ENCODE results near the gene NEU2. TPM values are rescaled to one million over a fixed set of nuclear protein-coding genes. Genes with fewer than 3 reads are reported as not detected.

The NEU2 gene
- total RNA-seq, 3 donors from 2014 or later = not detected

- DNase-seq = peak; percentile 58 to 78 (median 63)
- no peaks in the 10 kb centered on the region for H3K9me3 ChIP-seq
- H3K4me1 ChIP-seq (ENCODE audit: low read depth) = peaks cover 18% of the 10 kb centered on the region
- no peak overlapping the region for H3K4me3 ChIP-seq
- H3K36me3 ChIP-seq (ENCODE audit: low read depth) = no peaks in the 10 kb centered on the region
- peak; percentile 45 for ATAC-seq
- no peak for TF ChIP-seq CTCF (IDR thresholded peaks at IDR 0.05)
- intact Hi-C loops (cut with DNase I, micrococcal nuclease) = no loop called here
These were observed 29.3 kb downstream of the NEU2 start for GRCh38 chr2:233061591-233062450.

- ATAC-seq (no peak), DNase-seq (no peak)
These were observed 30.0 kb downstream of the NEU2 start for GRCh38 chr2:233062451-233062850.

GRCh38 chr2:233062946-233063268, 30.4 kb downstream of the NEU2 start:
- no peak for ATAC-seq
- intact Hi-C loops (cut with DNase I, micrococcal nuclease) = no loop called here
- Histone ChIP-seq H3K36me3 (ENCODE audit: low read depth) (no peaks in the 10 kb centered on the region), H3K9me3 (no peaks in the 10 kb centered on the region), H3K4me3 (no peak overlapping the region), H3K4me1 (ENCODE audit: low read depth) (peaks cover 18% of the 10 kb centered on the region)
- DNase-seq = no peak
- TF ChIP-seq CTCF (IDR thresholded peaks at IDR 0.05) = no peak

More at GRCh38 chr2:233062451-233062850, 30.0 kb downstream of the NEU2 start:
- peaks cover 18% of the 10 kb centered on the region for H3K4me1 ChIP-seq (ENCODE audit: low read depth)
- no peak overlapping the region for H3K4me3 ChIP-seq
- intact Hi-C loops (cut with DNase I, micrococcal nuclease) = no loop called here
- no peak for TF ChIP-seq CTCF (IDR thresholded peaks at IDR 0.05)
- no peaks in the 10 kb centered on the region for H3K9me3 ChIP-seq
- H3K36me3 ChIP-seq (ENCODE audit: low read depth) = no peaks in the 10 kb centered on the region

- Histone ChIP-seq H3K4me3 (no peak overlapping the region), H3K36me3 (ENCODE audit: low read depth) (no peaks in the 10 kb centered on the region), H3K9me3 (no peaks in the 10 kb centered on the region), H3K4me1 (ENCODE audit: low read depth) (peaks cover 18% of the 10 kb centered on the region)
- intact Hi-C loops (cut with DNase I, micrococcal nuclease) = no loop called here
- no peak for TF ChIP-seq CTCF (IDR thresholded peaks at IDR 0.05)
- ATAC-seq = peak; percentile 42
- DNase-seq = no peak
These were observed 30.9 kb downstream of the NEU2 start for GRCh38 chr2:233063269-233063975.

GRCh38 chr2:233063976-233064411, 31.5 kb downstream of the NEU2 start:
- ATAC-seq = no peak
- intact Hi-C loops (cut with DNase I, micrococcal nuclease) = no loop called here
- no peak for DNase-seq
- H3K4me1 ChIP-seq (ENCODE audit: low read depth) = peaks cover 18% of the 10 kb centered on the region
- no peaks in the 10 kb centered on the region for H3K36me3 ChIP-seq (ENCODE audit: low read depth)
- H3K9me3 ChIP-seq = no peaks in the 10 kb centered on the region
- TF ChIP-seq CTCF (IDR thresholded peaks at IDR 0.05) = no peak
- H3K4me3 ChIP-seq = no peak overlapping the region

Measured in mucosa of descending colon (tissue), 3 donors.